ENCODE measurements around the gene AVP. TPM values are rescaled to one million over a fixed set of nuclear protein-coding genes. Genes with fewer than 3 reads are reported as not detected.

The AVP gene
- total and polyA plus RNA-seq, 4 donors: 2.5 TPM; not detected in 3

- 96% methylated on average over 2 of the region's 2 CpGs for WGBS
- TF ChIP-seq JUND (IDR thresholded peaks at IDR 0.05) (no peak), REST (IDR thresholded peaks at IDR 0.05) (no peak), GABPA (IDR thresholded peaks at IDR 0.05 in 1 of 2, conservative IDR thresholded peaks at IDR 0.05 in 1 of 2) (no peak), ZBTB33 (IDR thresholded peaks at IDR 0.05) (no peak)
- H3K27me3 ChIP-seq (ENCODE audit: control insufficient read depth in 4 of 4, insufficient read depth in 4 of 4, low read length in 3 of 4): no peaks in the 10 kb centered on the region
- peaks cover 0 to 3% (median 0%) of the 10 kb centered on the region in 4 donors for H3K36me3 ChIP-seq (ENCODE audit: control insufficient read depth in 4 of 4, insufficient read depth in 3 of 4, low read depth in 1 of 4, low read length in 3 of 4)
- H3K9ac ChIP-seq (ENCODE audit: low read depth in 1 of 2, low read length in 2 of 2): no peak overlapping the region
- no peaks in the 10 kb centered on the region for H3K9me3 ChIP-seq (ENCODE audit: control insufficient read depth in 4 of 4, low read length in 3 of 4)
- H3K27ac ChIP-seq (ENCODE audit: low read depth in 1 of 2, low read length in 2 of 2): no peak overlapping the region
- no peak overlapping the region for H3K4me3 ChIP-seq (ENCODE audit: low read depth in 1 of 3, low read length in 3 of 3)
- H3K4me1 ChIP-seq (ENCODE audit: control insufficient read depth in 4 of 4, insufficient read depth in 4 of 4, low read length in 3 of 4): no peaks in the 10 kb centered on the region
- no peak for DNase-seq (ENCODE audit: low spot score)
These were observed 48.6 kb upstream of the AVP start for GRCh38 chr20:3133155-3133554.

- TF ChIP-seq RXRA (IDR thresholded peaks at IDR 0.05): no peak
- TF ChIP-seq YY1 (IDR thresholded peaks at IDR 0.05): no peak
- TF ChIP-seq RAD21 (IDR thresholded peaks at IDR 0.05): no peak
- TF ChIP-seq, protein P1, sequence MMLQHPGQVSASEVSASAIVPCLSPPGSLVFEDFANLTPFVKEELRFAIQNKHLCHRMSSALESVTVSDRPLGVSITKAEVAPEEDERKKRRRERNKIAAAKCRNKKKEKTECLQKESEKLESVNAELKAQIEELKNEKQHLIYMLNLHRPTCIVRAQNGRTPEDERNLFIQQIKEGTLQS (IDR thresholded peaks at IDR 0.05): no peak
- no peak for TF ChIP-seq SP1 (IDR thresholded peaks at IDR 0.05)
- TF ChIP-seq FOXA1 (IDR thresholded peaks at IDR 0.05): no peak
- no peak for TF ChIP-seq REST (IDR thresholded peaks at IDR 0.05)
- no peak for TF ChIP-seq MAX (IDR thresholded peaks at IDR 0.05)
- 92% methylated on average over 2 of the region's 2 CpGs for WGBS
- H3K27ac ChIP-seq (ENCODE audit: low read depth in 1 of 2, low read length in 2 of 2): no peak overlapping the region
- no peak overlapping the region for H3K4me3 ChIP-seq (ENCODE audit: low read depth in 1 of 3, low read length in 3 of 3)
- no peaks in the 10 kb centered on the region for H3K27me3 ChIP-seq (ENCODE audit: control insufficient read depth in 4 of 4, insufficient read depth in 4 of 4, low read length in 3 of 4)
- peaks cover 0 to 3% (median 0%) of the 10 kb centered on the region in 4 donors for H3K36me3 ChIP-seq (ENCODE audit: control insufficient read depth in 4 of 4, insufficient read depth in 3 of 4, low read depth in 1 of 4, low read length in 3 of 4)
- no peaks in the 10 kb centered on the region for H3K9me3 ChIP-seq (ENCODE audit: control insufficient read depth in 4 of 4, low read length in 3 of 4)
- H3K9ac ChIP-seq (ENCODE audit: low read depth in 1 of 2, low read length in 2 of 2): no peak overlapping the region
- DNase-seq (ENCODE audit: low spot score): no peak
- H3K4me1 ChIP-seq (ENCODE audit: control insufficient read depth in 4 of 4, insufficient read depth in 4 of 4, low read length in 3 of 4): no peaks in the 10 kb centered on the region
These were observed 45.6 kb upstream of the AVP start for GRCh38 chr20:3130051-3130600.
